Measurements from ENCODE around the gene FBXL7. TPM values are rescaled to one million over a fixed set of nuclear protein-coding genes. Genes with fewer than 3 reads are reported as not detected.

Gene FBXL7
- total and polyA plus RNA-seq, 2 of the 8 experiments (the other 6 are each of a cell fraction or from before 2014, with no cell fraction given) = 17.7 to 17.8 TPM

DNA sequence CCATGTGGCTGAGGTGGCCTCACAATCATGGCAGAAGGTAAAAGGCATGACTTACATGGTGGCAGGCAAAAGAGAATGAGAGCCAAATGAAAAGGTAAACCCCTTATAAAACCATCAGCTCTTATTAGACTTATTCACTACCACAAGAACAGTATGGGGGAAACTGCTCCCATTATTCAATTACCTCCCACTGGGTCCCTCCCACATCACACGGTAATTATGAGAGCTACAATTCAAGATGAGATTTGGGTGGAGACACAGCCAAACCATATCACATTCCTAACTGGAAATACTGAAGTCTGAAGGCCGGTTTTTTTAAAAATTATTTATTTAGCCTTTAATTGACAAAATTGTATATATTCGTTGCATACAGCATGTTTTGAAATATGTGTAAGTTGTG is 28.5 kb downstream of the FBXL7 start:
- Histone ChIP-seq H3K4me2 (ENCODE audit: insufficient read depth in 1 of 2, low read depth in 2 of 2, low read length in 2 of 2) (no peak overlapping the region), H3K9me3 (ENCODE audit: insufficient read depth in 2 of 2, low read depth in 1 of 2, low read length in 1 of 2) (no peaks in the 10 kb centered on the region), H3K27me3 (replicated peaks in 1 of 4; ENCODE audit: control insufficient read depth in 3 of 4, extremely low read depth in 1 of 4, insufficient read depth in 3 of 4, low read length in 3 of 4) (no peaks in the 10 kb centered on the region), H3K79me2 (ENCODE audit: control insufficient read depth in 1 of 2, insufficient read depth in 2 of 2, low read length in 2 of 2) (peaks cover 5 to 27% of the 10 kb centered on the region in 2 experiments), H3K4me3 (ENCODE audit: extremely low read depth in 1 of 4, insufficient read depth in 2 of 4, low read depth in 3 of 4, low read length in 4 of 4) (no peak overlapping the region), H3K4me1 (replicated peaks in 1 of 4; ENCODE audit: control insufficient read depth in 3 of 4, insufficient read depth in 4 of 4, low read length in 3 of 4) (no peaks in the 10 kb centered on the region; a peak in 1 of 7 replicates), H3K36me3 (ENCODE audit: control insufficient read depth in 2 of 4, insufficient read depth in 4 of 4, low read length in 3 of 4) (no peaks in the 10 kb centered on the region), H3K23me2 (ENCODE audit: low read depth, low read length) (no peaks in the 10 kb centered on the region; the same call in 1 of the 2 replicates), H2AK5ac (ENCODE audit: low read depth, low read length) (no peak overlapping the region), H2BK5ac (ENCODE audit: low read depth, low read length) (no peak overlapping the region), H3K4ac (replicated peaks; ENCODE audit: insufficient read length, low read depth, low read length) (no peak overlapping the region), H2BK120ac (replicated peaks; ENCODE audit: low read depth, low read length) (no peak overlapping the region), H3K9ac (replicated peaks in 1 of 4; ENCODE audit: extremely low read depth in 1 of 4, low read depth in 3 of 4, low read length in 3 of 4) (no peak overlapping the region), H4K20me1 (replicated peaks in 1 of 2; ENCODE audit: control insufficient read depth in 1 of 2, insufficient read depth in 2 of 2, low read length in 2 of 2) (no peaks in the 10 kb centered on the region), H2BK15ac (ENCODE audit: low read length) (no peak overlapping the region), H3K23ac (ENCODE audit: insufficient read length) (no peak overlapping the region), H3K14ac (ENCODE audit: insufficient read length) (no peak overlapping the region), H3K27ac (ENCODE audit: low read depth, low read length) (no peak overlapping the region), H3K56ac (replicated peaks; ENCODE audit: insufficient read length, low read depth, low read length) (no peak overlapping the region), H4K8ac (ENCODE audit: extremely low read depth, insufficient read depth, low read length) (no peak overlapping the region), H3K18ac (ENCODE audit: extremely low read depth, low read length) (no peak overlapping the region), H4K91ac (replicated peaks; ENCODE audit: insufficient read length, low read length) (no peak overlapping the region), H2AFZ (ENCODE audit: low read length) (no peak overlapping the region), H2BK20ac (ENCODE audit: low read length) (no peak overlapping the region), H2BK12ac (ENCODE audit: low read depth, low read length) (no peak overlapping the region), H3K79me1 (ENCODE audit: low read depth, low read length) (peaks cover 3% of the 10 kb centered on the region; the same call in 1 of the 2 replicates), H4K5ac (ENCODE audit: insufficient read length, low read depth, low read length) (no peak overlapping the region)
- POLR2A ChIA-PET (ENCODE audit: partially characterized antibody) = no interaction called here
- TF ChIP-seq ATF3 (IDR thresholded peaks at IDR 0.05; ENCODE audit: insufficient read depth, low read depth, low read length) (no peak), RBBP5 (IDR thresholded peaks at IDR 0.05; ENCODE audit: borderline replicate concordance, low read depth, low read length) (no peak), JUN (IDR thresholded peaks at IDR 0.05; ENCODE audit: low read depth, low read length) (no peak), CREB1 (IDR thresholded peaks at IDR 0.05) (no peak), RXRA (IDR thresholded peaks at IDR 0.05; ENCODE audit: insufficient read depth, low read depth, low read length) (no peak), SP2 (IDR thresholded peaks at IDR 0.05; ENCODE audit: low read length) (no peak), JUND (IDR thresholded peaks at IDR 0.05; ENCODE audit: low read length) (no peak), POU5F1 (IDR thresholded peaks at IDR 0.05; ENCODE audit: low read depth, low read length) (no peak), TCF12 (IDR thresholded peaks at IDR 0.05; ENCODE audit: low read depth, low read length) (no peak), MAFK (IDR thresholded peaks at IDR 0.05; ENCODE audit: low read depth, low read length) (no peak), CHD1 (IDR thresholded peaks at IDR 0.05; ENCODE audit: low read depth, low read length) (no peak), TEAD4 (IDR thresholded peaks at IDR 0.05; ENCODE audit: low read depth, low read length) (no peak), ZNF274 (IDR thresholded peaks at IDR 0.05; ENCODE audit: borderline replicate concordance, extremely low read depth, low read length) (no peak), POLR2AphosphoS5 (IDR thresholded peaks at IDR 0.05; ENCODE audit: low read depth, low read length) (no peak)
- 91% methylated on average over 3 of the region's 3 CpGs; no CpG with 5 or more reads in 1 of the 2 experiments for WGBS, 2 experiments (ENCODE audit: extremely low coverage in 1 of 2, insufficient coverage in 1 of 2, insufficient read length in 1 of 2, insufficient replicate concordance in 2 of 2, low coverage in 1 of 2, low lambda C conversion rate in 2 of 2, missing lambda C conversion rate in 1 of 2)
- no peak for FAIRE-seq
- CTCF ChIA-PET (ENCODE audit: partially characterized antibody) = interaction anchor here (0.7 to 1.2 kb wide), 3 partner anchors 10 to 66 kb away, joined by 3 read pairs; no protein-coding TSS in a partner anchor
- no peak for DNase-seq (ENCODE audit: low read depth in 1 of 2, low spot score in 2 of 2)

Data from H1 (cell line).